Measurements from ENCODE around the gene MVB12B.

MVB12B gene

GRCh38 chr9:126511411-126511810, 184.8 kb downstream of the MVB12B start:
- DNase-seq: no peak

- no peak for DNase-seq
Observed at GRCh38 chr9:126513159-126514036, 186.8 kb downstream of the MVB12B start.

GRCh38 chr9:126514037-126514821, 187.6 kb downstream of the MVB12B start:
- peak; percentile 58 for DNase-seq

DNA sequence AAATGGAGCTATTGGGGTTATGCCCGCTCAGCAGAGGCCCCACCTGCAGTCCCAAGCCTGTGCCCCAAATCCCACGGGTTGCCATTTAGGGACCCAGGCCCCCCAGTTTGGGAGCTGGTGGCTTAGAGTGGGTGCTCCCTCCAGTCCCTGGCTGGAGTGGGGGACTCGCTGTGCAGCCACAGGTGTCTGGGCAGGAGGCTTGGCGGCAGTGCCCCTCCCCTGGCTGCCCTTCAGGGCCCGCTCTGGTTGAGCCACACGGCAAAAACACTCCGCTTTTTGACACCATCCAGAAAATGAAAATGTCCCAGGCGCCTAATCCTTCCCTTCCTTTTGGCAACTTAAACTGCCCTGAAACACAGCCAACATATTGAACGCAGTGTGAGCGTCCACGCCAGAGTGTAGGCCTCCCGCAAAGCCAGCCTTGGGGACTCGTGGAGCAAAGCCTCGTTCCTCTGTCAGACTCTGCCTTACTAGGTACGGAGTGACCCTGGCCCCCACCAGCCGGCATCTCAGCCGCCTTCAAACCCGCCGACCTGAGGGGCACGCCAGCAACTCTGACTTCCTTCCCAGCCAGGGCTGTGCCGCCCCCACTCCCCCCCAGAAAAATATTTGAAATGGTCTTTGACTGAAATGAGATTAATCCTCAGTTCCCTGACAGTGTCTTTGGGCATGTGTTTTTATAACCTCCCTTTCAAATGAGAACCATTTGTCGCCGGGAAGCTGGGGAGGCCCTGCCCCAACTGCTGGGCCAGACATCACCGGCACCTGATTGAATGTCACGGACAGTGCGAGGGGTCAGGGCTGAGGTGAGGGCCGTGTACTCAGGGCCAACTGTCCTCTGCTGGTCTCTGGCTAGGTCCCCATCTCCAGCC, 188.6 kb downstream of the MVB12B start:
- no peak for DNase-seq

DNA sequence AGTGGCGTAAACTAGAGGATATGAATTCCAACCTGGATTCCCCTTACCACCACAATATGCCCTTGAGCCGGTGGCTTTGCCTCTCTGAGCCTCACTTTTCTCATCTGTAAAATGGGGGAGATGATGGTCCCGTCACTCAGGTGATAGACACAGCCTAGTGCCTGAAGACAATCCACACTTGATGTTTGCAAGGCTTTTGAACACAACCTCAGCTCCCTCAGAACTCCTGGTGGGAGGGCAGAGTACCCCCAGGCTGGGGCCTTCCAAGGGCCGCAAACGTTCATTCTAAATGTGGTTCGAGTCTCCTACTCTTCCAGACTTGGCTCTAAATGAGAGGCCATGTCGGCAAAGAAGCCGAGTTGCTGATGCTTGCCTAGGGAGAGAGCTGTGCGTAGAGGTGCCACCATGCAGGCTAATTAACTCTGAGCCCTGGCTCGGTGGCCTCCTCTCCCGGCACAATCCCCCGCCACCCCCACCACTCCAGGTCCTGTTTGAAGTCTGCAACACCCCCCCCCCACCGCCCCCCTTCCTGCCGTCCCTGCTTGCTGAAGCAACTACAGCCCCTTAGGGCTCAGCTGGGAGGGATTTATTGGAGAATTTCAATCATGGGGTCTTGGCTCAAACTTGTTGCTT, 189.4 kb downstream of the MVB12B start:
- no peak for DNase-seq

DNA sequence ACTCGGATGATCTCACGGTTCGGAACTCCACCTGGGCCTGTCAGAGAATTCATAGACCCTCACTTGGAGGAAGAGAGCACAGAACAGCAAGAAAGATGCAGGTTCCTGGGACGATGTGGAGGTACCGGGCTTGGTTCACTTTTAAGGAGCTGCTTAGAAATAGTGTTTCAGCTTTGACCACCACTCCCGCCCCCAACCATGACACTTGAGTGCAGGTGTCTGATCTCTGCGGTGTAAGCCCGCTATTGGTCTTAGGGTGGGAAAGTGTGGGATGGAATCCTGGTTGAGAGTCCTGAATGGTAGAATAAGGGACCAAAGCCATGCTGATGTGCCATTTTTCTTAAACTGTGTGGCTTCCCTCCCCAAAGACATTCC, 189.9 kb downstream of the MVB12B start:
- DNase-seq: no peak

- DNase-seq: peak; percentile 21
Observed at GRCh38 chr9:126516936-126517832, 190.6 kb downstream of the MVB12B start.

GRCh38 chr9:126517833-126518356, 191.3 kb downstream of the MVB12B start:
- DNase-seq: no peak

GRCh38 chr9:126518763-126519162, 192.1 kb downstream of the MVB12B start:
- no peak for DNase-seq

- DNase-seq: no peak
Observed at GRCh38 chr9:126519660-126520420, 193.2 kb downstream of the MVB12B start.

DNA sequence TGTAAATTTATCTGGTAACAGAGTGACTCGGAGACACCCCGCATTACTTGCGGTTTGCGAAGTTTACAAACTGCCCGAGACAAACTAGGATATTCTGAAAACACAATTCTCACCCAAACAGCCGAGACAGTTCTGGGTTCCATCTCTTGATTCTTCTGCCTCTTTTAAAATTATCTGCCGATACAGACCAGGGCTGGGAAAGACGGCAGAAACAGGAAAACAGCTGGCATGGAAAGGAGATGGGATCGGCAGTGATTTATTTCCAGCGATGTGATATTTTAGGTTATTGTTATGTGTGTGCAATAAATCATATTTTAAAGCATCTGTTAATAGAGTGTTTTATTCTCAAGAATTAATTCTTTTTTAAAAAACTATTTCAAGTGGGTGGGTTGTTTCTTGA, 193.8 kb downstream of the MVB12B start:
- no peak for DNase-seq

- DNase-seq: no peak
Observed at GRCh38 chr9:126521089-126521488, 194.5 kb downstream of the MVB12B start.

DNA sequence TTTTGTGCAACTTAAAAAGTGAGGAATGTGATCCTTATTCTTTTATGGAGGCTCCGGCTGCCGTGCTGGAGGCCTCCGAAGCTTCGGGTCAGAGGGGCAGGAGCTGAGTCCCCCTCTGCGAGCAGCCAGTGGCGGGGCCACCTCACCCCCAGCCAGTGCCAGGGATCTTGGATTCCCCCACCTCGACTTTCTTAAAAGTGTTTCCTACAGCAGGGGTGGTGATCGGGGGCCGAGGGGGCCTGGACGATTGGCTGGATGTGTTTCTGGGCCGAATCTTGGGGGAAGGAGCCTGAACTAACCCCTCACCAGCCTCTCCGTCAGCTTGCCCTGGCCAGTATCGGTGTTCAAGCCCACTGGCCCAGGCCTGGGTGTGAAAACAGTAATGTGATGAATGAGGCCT, 194.9 kb downstream of the MVB12B start:
- DNase-seq: no peak

DNA sequence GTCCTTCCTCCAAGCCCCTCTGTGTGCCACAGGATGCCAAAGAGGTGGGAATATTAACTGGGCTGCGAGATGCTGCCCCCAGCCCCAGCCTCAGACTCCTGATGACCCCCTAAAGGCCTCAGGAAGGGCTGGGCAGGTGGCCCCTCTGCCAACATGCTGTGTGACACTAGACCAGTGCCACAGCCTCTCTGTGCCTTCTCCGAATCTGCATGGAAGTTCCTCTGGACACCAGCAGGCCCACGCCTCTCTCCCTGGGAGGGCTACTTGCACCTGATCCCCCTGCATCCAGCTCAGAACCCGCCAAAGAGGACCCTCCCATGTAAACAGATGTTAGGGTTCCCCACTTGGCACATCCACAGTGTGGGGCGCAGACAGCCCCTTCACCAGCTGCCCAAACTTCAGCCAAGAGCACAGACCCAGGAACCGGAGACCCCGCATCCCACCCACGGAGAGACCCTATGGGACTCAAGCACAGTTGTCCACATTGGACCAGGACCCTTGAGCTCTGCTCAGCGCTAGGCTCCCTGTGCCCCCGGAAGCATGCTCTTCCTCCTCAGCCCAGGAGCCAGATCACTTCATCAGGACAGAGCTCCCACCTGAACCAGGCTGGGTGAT, 195.5 kb downstream of the MVB12B start:
- no peak for DNase-seq

- DNase-seq: no peak
Observed at GRCh38 chr9:126522612-126523356, 196.2 kb downstream of the MVB12B start.

GRCh38 chr9:126523611-126524111, 197.0 kb downstream of the MVB12B start:
- peak; percentile 38 for DNase-seq

DNA sequence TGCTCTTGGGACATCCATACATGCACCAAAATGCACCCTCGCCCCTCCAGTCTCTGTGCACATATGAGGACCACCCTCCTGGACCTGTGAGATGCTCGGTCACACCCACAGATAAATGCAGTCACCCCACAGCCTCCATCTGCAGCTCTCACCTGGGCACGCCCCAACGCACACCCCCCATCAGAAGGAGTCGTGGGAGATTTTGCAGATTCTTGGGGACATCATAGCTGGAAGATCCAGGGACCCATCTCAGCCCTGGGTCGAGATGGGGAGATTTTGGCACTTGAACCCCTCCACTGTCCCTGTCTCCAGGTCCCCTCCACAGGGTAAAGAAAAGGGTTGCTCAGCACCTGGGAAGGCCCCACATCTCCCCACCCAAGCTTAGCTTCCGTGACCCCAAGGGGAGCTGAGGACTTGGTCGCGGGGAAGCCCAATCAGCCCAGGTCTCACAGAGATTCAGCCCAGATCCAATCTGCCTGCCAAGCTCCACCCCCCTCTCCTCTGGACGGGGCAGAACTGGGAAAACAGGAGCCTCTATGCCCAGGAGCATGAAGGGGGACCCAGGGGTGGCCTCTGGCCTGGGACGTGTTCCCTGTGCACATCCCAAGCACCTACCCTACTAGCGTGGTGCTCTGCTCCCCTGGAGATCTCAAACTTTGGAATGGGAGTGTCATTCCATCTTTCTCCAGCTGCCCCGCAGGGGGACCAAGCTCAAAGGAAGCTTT, 197.9 kb downstream of the MVB12B start:
- DNase-seq: no peak
